PFSK-1 (cell line): ENCODE data around the gene PSMB2.

ENCODE experiments used
- FOXP2 ChIP-seq: optimal IDR thresholded peaks from 2 replicates; pipeline ENCODE3; 2011; ENCODE audit warnings: borderline replicate concordance, control low read depth, inconsistent platforms; ENCODE audit not compliant: insufficient read depth; ENCODE audit errors: extremely low read length, extremely low read depth
- POLR2AphosphoS5 ChIP-seq: IDR thresholded peaks from 2 replicates; pipeline ENCODE4 v1.6.1; 2012; ENCODE audit warnings: low read depth, mild to moderate bottlenecking, control low read depth, low read length, moderate library complexity
- REST ChIP-seq, 2 experiments: IDR thresholded peaks; 2 replicates each; pipeline versions ENCODE4 v1.6.1 to v1.8.0; 2011 to 2012; ENCODE audit warnings: low read depth in 2 of 2, low read length in 2 of 2, control low read depth in 1 of 2, inconsistent platforms in 1 of 2, mild to moderate bottlenecking in 1 of 2, moderate library complexity in 1 of 2; ENCODE audit not compliant: insufficient read depth in 1 of 2
- SIN3A ChIP-seq: IDR thresholded peaks from 2 replicates; pipeline ENCODE4 v1.6.1; 2012; ENCODE audit warnings: mild to moderate bottlenecking, low read length, moderate library complexity, borderline replicate concordance; ENCODE audit not compliant: insufficient read depth
- TAF1 ChIP-seq: IDR thresholded peaks from 2 replicates; pipeline ENCODE4 v1.6.1; 2012; ENCODE audit warnings: low read length, control low read depth, borderline replicate concordance; ENCODE audit not compliant: insufficient read depth

PSMB2 gene

GRCh38 chr1:35555212-35555584 lies 86.1 kb downstream of the PSMB2 start:
- TF ChIP-seq TAF1 (no peak), REST (IDR thresholded peaks at IDR 0.05; ENCODE audit: insufficient read depth in 1 of 2, low read depth in 2 of 2, low read length in 2 of 2) (no peak), SIN3A (no peak), POLR2AphosphoS5 (no peak), FOXP2 (no peak)

- no peak for TF ChIP-seq REST (IDR thresholded peaks at IDR 0.05; ENCODE audit: insufficient read depth in 1 of 2, low read depth in 2 of 2, low read length in 2 of 2)
Observed at GRCh38 chr1:35554266-35555211, 86.8 kb downstream of the PSMB2 start.

- TF ChIP-seq SIN3A = no peak
- TF ChIP-seq FOXP2 = no peak
- TF ChIP-seq TAF1 = no peak
Observed at GRCh38 chr1:35553851-35554250, 87.5 kb downstream of the PSMB2 start.
